Mucosa of stomach (tissue), 1 donor: ENCODE measurements around the gene RUNDC3A.

ENCODE experiments used
- H3K27me3 ChIP-seq: one replicate; pipeline ENCODE4 v1.7.0; 2013; ENCODE audit warnings: mild to moderate bottlenecking, low read length; ENCODE audit not compliant: control insufficient read depth, insufficient read depth
- H3K36me3 ChIP-seq: one replicate; pipeline ENCODE4 v1.7.0; 2013; ENCODE audit warnings: low read length; ENCODE audit not compliant: control insufficient read depth, insufficient read depth
- H3K4me1 ChIP-seq: one replicate; pipeline ENCODE4 v1.7.0; 2013; ENCODE audit warnings: mild to moderate bottlenecking, low read length; ENCODE audit not compliant: control insufficient read depth, insufficient read depth
- H3K4me3 ChIP-seq: one replicate; pipeline ENCODE4 v1.7.0; 2013; ENCODE audit warnings: low read length
- H3K9ac ChIP-seq: one replicate; pipeline ENCODE4 v1.7.0; 2013; ENCODE audit warnings: mild to moderate bottlenecking, low read length, moderate library complexity
- H3K9me3 ChIP-seq: one replicate; pipeline ENCODE4 v1.7.0; 2013; ENCODE audit warnings: mild to moderate bottlenecking, low read length, moderate library complexity; ENCODE audit not compliant: control insufficient read depth
- donor health status: Pancreatic carcinoma.

Gene RUNDC3A

DNA sequence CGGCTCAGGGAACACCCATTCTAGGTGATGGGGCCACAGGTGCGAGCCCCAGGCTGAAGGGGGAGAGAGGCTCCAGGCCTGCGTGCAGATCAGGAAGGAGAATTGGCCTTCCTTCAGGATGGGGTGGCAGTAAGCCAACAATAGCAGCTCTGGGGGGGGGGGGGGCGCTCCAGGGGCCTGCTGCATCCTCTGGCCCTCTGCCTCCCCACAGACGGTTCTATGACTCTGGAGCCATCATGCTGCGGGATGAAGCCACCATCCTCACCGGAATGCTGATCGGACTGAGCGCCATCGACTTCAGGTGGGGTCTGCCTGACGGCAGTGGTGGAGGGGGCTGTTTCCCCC, 6.1 kb downstream of the RUNDC3A start:
- peaks cover 55% of the 10 kb centered on the region for H3K27me3 ChIP-seq
- H3K9ac ChIP-seq = no peak overlapping the region
- no peaks in the 10 kb centered on the region for H3K9me3 ChIP-seq
- H3K36me3 ChIP-seq = no peaks in the 10 kb centered on the region
- peaks cover 11% of the 10 kb centered on the region for H3K4me1 ChIP-seq
- H3K4me3 ChIP-seq = no peak overlapping the region

- H3K9ac ChIP-seq = no peak overlapping the region
- H3K36me3 ChIP-seq = no peaks in the 10 kb centered on the region
- no peak overlapping the region for H3K4me3 ChIP-seq
- H3K9me3 ChIP-seq = no peaks in the 10 kb centered on the region
- H3K4me1 ChIP-seq = peaks cover 11% of the 10 kb centered on the region
- H3K27me3 ChIP-seq = peaks cover 54% of the 10 kb centered on the region
These were observed 6.7 kb downstream of the RUNDC3A start for GRCh38 chr17:44314869-44315661.

DNA sequence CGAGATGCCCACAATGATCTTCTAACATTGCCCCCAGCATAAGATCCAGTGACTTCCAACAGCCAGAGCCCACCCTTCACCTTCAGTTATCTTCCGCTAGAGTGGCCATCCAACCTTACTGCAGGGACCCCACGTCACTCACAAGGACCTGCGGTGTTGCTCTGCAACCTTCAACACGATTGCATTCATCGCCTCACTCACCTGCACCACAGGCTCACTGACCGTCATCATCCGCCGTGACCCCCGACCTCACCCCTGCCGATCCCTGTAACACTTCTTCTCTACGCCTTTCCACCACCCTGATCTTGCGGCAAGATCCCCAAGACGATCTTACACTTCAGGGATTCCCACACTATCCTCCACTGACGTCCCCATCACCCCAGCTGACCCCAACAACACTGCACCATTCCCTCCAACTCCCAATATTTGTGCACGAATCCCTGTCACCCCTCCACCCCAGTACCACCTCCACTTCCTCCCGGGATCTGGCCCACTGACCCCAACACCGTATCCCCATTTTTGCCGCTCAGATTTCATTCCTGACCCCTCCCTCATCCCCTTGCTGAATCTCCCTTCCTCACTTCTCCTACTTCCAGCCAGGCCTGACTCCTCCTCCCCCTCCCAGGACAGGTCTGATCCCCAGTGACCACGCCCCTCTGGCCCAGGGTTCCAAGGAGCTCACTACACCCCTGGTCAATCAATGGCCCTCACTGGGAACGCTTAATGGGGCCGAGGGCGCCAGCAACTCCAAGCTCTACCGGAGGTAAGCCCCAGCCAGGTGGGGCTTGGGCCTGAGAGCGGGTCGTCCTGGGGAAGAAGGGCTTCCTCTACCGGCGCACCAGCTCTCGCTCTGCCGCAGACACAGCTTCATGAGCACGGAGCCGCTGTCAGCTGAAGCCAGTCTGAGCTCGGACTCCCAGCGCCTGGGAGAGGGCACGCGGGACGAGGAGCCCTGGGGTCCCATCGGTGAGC, 7.6 kb downstream of the RUNDC3A start:
- H3K36me3 ChIP-seq = peaks cover 6% of the 10 kb centered on the region
- H3K9me3 ChIP-seq = no peaks in the 10 kb centered on the region
- no peak overlapping the region for H3K9ac ChIP-seq
- peaks cover 50% of the 10 kb centered on the region for H3K27me3 ChIP-seq
- peaks cover 11% of the 10 kb centered on the region for H3K4me1 ChIP-seq
- H3K4me3 ChIP-seq = no peak overlapping the region

GRCh38 chr17:44317545-44317944, 9.1 kb downstream of the RUNDC3A start:
- peaks cover 11% of the 10 kb centered on the region for H3K4me1 ChIP-seq
- H3K36me3 ChIP-seq = peaks cover 8% of the 10 kb centered on the region
- no peak overlapping the region for H3K9ac ChIP-seq
- peaks cover 42% of the 10 kb centered on the region for H3K27me3 ChIP-seq
- no peaks in the 10 kb centered on the region for H3K9me3 ChIP-seq
- no peak overlapping the region for H3K4me3 ChIP-seq

- no peak overlapping the region for H3K9ac ChIP-seq
- H3K4me1 ChIP-seq = peaks cover 11% of the 10 kb centered on the region
- no peak overlapping the region for H3K4me3 ChIP-seq
- H3K9me3 ChIP-seq = no peaks in the 10 kb centered on the region
- peaks cover 40% of the 10 kb centered on the region for H3K27me3 ChIP-seq
- peaks cover 8% of the 10 kb centered on the region for H3K36me3 ChIP-seq
These were observed 9.9 kb downstream of the RUNDC3A start for GRCh38 chr17:44318077-44318892.

DNA sequence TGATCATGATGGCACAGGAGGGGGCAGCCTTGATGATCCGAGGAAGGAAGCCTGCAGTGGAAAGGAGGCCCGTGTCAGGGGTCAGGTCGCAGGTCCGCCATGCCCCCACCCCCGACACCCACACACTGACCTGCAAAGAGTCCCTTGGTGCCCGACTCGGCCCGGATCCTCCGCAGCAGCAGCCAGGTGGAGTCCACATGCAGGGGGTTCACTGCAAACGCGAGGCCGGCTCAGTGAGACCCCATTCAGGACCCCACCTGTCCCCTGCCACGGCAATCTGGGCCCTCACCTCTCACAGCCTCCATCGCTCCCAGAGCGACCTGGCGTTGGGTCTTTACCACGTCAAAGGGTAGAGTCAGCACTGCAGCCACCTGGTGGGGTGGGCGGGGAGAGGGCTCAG, 11.7 kb downstream of the RUNDC3A start:
- H3K9me3 ChIP-seq = no peaks in the 10 kb centered on the region
- H3K9ac ChIP-seq = no peak overlapping the region
- no peak overlapping the region for H3K4me3 ChIP-seq
- peaks cover 16% of the 10 kb centered on the region for H3K4me1 ChIP-seq
- H3K27me3 ChIP-seq = peaks cover 25% of the 10 kb centered on the region
- H3K36me3 ChIP-seq = peaks cover 8% of the 10 kb centered on the region

DNA sequence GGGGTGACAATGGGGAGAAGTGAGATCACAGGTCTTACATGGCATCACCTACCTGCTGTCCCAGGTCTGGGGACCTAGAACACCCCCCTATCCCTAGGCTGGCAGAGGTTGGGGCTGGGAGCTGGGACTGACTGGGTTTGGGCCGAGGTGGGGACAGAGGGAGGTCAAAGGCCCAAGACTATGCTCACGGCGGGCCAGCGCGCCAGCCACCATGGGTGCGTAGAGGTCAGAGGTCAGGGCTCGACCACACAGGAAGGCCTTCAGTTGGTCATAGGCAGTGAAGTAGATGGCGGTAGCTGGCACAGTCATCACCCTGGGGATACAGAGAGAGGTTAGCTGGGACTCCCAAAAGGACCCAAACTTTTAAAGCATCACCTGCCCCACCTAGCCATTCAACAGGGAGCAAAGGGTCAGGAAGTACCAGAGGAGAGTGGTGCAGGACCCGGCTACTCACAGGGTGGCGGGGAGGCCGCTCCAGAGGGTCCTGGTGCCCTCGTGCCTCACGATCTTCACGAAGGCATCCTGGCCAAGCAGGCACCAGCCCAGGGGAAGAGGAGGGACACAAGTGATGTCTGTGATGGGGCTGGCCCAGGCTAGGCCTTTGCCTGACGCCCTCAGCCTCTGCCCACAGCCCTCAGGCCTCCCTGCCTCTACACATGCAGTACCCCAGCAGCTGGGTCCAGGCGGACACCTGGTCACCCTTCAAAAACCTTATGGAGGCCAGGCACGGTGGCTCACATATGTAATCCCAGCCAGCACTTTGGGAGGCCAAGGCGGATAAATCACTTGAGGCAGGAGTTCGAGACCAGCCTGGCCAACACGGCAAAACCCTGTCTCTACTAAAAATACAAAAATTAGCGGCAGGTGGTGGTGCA, 13.1 kb downstream of the RUNDC3A start:
- no peak overlapping the region for H3K9ac ChIP-seq
- no peaks in the 10 kb centered on the region for H3K9me3 ChIP-seq
- H3K27me3 ChIP-seq = peaks cover 14% of the 10 kb centered on the region
- no peak overlapping the region for H3K4me3 ChIP-seq
- H3K36me3 ChIP-seq = peaks cover 8% of the 10 kb centered on the region
- H3K4me1 ChIP-seq = peaks cover 10% of the 10 kb centered on the region

DNA sequence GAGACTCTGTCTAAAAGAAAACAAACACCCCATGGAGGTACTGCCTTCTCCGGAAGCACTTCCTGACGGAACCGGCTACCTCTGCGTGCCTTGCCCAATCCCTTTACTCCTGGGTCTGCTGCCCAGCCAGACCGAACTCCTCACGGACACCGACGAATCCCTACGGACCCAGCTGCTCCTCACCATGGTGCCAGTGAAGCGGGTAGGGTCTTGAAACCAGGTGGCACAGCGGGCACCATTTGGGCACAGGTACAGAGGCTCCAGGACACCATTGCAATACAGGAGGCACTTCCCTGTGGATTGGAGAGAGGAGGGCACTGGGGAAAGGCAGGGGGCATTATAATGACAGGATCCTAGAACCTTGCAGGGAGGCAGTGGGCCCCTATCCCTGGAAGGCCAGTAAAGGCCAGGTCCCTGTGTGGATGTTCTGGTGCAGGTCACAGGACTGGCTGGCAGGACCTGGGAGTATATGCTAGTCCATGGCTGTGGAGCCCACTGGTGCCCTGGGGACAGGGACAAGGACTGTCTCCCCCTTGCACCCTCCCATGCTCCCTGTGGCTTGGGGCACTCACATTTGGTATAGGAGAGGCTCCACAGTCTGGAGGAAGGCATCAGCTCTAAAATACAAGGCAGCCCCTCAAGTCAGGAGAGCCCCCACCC, 14.0 kb downstream of the RUNDC3A start:
- Histone ChIP-seq H3K36me3 (peaks cover 8% of the 10 kb centered on the region), H3K27me3 (peaks cover 5% of the 10 kb centered on the region)

GRCh38 chr17:44323359-44324091, 15.1 kb downstream of the RUNDC3A start:
- H3K9ac ChIP-seq = peak overlapping the region; percentile 74
- H3K4me1 ChIP-seq = peaks cover 12% of the 10 kb centered on the region
- no peaks in the 10 kb centered on the region for H3K27me3 ChIP-seq
- no peaks in the 10 kb centered on the region for H3K9me3 ChIP-seq
- H3K4me3 ChIP-seq = peak overlapping the region; percentile 84
- peaks cover 8% of the 10 kb centered on the region for H3K36me3 ChIP-seq

More for the DNA sequence above, 14.0 kb downstream of the RUNDC3A start:
- peaks cover 12% of the 10 kb centered on the region for H3K4me1 ChIP-seq
- H3K9ac ChIP-seq = no peak overlapping the region
- no peaks in the 10 kb centered on the region for H3K9me3 ChIP-seq
- H3K4me3 ChIP-seq = no peak overlapping the region

- Histone ChIP-seq H3K27me3 (no peaks in the 10 kb centered on the region), H3K9ac (peak overlapping the region; percentile 74), H3K9me3 (no peaks in the 10 kb centered on the region), H3K4me1 (peaks cover 12% of the 10 kb centered on the region), H3K36me3 (peaks cover 8% of the 10 kb centered on the region), H3K4me3 (peak overlapping the region; percentile 84)
These were observed 15.7 kb downstream of the RUNDC3A start for GRCh38 chr17:44324092-44324570.
